Skeletal muscle tissue (tissue), 4 donors: ENCODE data around the gene SHD. TPM values are rescaled to one million over a fixed set of nuclear protein-coding genes. Genes with fewer than 3 reads are reported as not detected.
"Not testable (repeated sequence)": the region's sequence is repeated elsewhere in the genome, so short reads cannot be mapped to it uniquely, and the experiment has no call there.

Source experiments
- H3K27ac ChIP-seq: one replicate; pipeline ENCODE4 v1.7.0; 2013; ENCODE audit warnings: mild to moderate bottlenecking, low read depth, low read length, inconsistent platforms
- H3K27me3 ChIP-seq, 3 donors: one replicate each; pipeline ENCODE4 v1.7.0; 2013; ENCODE audit warnings: low read length in 3 of 3; ENCODE audit not compliant: control insufficient read depth in 3 of 3, insufficient read depth in 3 of 3
- H3K36me3 ChIP-seq, 3 donors: one replicate each; pipeline ENCODE4 v1.7.0; 2013; ENCODE audit warnings: low read length in 3 of 3; ENCODE audit not compliant: control insufficient read depth in 3 of 3, insufficient read depth in 3 of 3
- H3K4me1 ChIP-seq, 3 donors: one replicate each; pipeline ENCODE4 v1.7.0; 2013; ENCODE audit warnings: low read length in 3 of 3, mild to moderate bottlenecking in 3 of 3; ENCODE audit not compliant: control insufficient read depth in 3 of 3, insufficient read depth in 3 of 3
- H3K4me3 ChIP-seq, 3 donors: one replicate each; pipeline ENCODE4 v1.7.0; 2013; ENCODE audit warnings: low read length in 3 of 3
- H3K9ac ChIP-seq, 3 donors: one replicate each; pipeline ENCODE4 v1.7.0; 2013; ENCODE audit warnings: low read length in 3 of 3, mild to moderate bottlenecking in 3 of 3, moderate library complexity in 2 of 3, low read depth in 1 of 3
- H3K9me3 ChIP-seq, 3 donors: one replicate each; pipeline ENCODE4 v1.7.0; 2013; ENCODE audit warnings: low read length in 3 of 3; ENCODE audit not compliant: control insufficient read depth in 3 of 3
- total RNA-seq: library from RNA; depleted of rRNA; stranded (reverse); fragments of >200 nt; gene quantifications from one replicate; pipeline ENCODE4 v1.2.3, GENCODE V29; 2014
- donor health status: Osteomylitis.

SHD gene
- total RNA-seq, 1 donor from 2014 or later = 24.5 TPM

GRCh38 chr19:4266253-4267000 is 12.6 kb upstream of the SHD start:
- Histone ChIP-seq H3K36me3 (peaks cover 33 to 41% (median 36%) of the 10 kb centered on the region in 3 donors), H3K9me3 (no peaks in the 10 kb centered on the region), H3K27ac (no peak overlapping the region), H3K27me3 (no peaks in the 10 kb centered on the region), H3K4me1 (no peaks in the 10 kb centered on the region), H3K9ac (no peak overlapping the region), H3K4me3 (no peak overlapping the region)

DNA sequence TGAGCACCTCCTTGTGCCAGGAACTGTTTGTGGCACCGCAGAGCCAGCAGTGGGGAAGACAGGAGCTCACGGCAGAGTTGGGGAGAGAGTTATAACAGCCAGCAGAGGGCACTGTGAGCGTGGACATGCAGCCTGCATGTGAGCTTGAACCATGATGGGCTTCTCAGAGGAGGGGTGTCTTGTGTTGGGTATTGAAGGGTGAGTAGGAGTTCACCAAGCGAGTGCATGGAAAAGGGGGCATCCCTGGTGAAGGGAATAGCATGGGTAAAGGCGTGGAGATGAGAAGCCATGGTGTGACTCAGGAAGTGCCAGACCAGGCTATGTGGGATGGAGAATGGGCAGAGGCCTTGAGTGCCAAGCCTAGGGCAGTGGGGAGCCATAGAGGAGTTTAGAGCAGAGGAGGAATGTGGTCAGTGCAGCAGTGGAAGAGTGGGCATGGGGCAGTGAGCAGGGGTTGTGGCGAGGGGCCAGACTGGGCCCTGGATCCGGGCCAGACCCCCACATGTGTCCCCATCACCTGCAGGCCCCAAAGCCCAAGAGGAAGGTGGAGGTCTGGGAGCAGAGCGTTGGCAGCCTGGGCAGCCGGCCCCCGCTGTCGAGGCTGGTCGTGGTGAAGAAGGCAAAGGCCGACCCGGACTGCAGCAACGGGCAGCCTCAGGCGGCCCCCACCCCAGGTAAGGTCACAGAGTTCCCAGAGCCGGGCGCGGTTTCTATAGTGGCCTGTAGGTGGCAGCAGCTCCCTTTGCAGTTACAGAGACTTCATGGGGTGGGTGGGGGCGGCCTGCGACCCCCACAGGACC is 11.8 kb upstream of the SHD start:
- no peak overlapping the region for H3K9ac ChIP-seq
- H3K4me1 ChIP-seq = no peaks in the 10 kb centered on the region
- no peaks in the 10 kb centered on the region for H3K27me3 ChIP-seq
- peaks cover 32 to 39% (median 33%) of the 10 kb centered on the region in 3 donors for H3K36me3 ChIP-seq
- H3K9me3 ChIP-seq = no peaks in the 10 kb centered on the region
- no peak overlapping the region for H3K27ac ChIP-seq
- no peak overlapping the region for H3K4me3 ChIP-seq

- no peak overlapping the region for H3K9ac ChIP-seq
- H3K27me3 ChIP-seq = no peaks in the 10 kb centered on the region
- H3K36me3 ChIP-seq = peaks cover 28 to 32% (median 31%) of the 10 kb centered on the region in 3 donors
- H3K4me1 ChIP-seq = no peaks in the 10 kb centered on the region
- H3K27ac ChIP-seq = no peak overlapping the region
- no peaks in the 10 kb centered on the region for H3K9me3 ChIP-seq
- no peak overlapping the region for H3K4me3 ChIP-seq
These were observed 10.9 kb upstream of the SHD start for GRCh38 chr19:4267901-4268815.

GRCh38 chr19:4268816-4269430 is 10.1 kb upstream of the SHD start:
- H3K36me3 ChIP-seq = peaks cover 27 to 29% (median 29%) of the 10 kb centered on the region in 3 donors
- H3K9ac ChIP-seq = no peak overlapping the region
- H3K27ac ChIP-seq = no peak overlapping the region
- no peak overlapping the region for H3K4me3 ChIP-seq
- H3K4me1 ChIP-seq = no peaks in the 10 kb centered on the region
- no peaks in the 10 kb centered on the region for H3K9me3 ChIP-seq
- H3K27me3 ChIP-seq = no peaks in the 10 kb centered on the region

DNA sequence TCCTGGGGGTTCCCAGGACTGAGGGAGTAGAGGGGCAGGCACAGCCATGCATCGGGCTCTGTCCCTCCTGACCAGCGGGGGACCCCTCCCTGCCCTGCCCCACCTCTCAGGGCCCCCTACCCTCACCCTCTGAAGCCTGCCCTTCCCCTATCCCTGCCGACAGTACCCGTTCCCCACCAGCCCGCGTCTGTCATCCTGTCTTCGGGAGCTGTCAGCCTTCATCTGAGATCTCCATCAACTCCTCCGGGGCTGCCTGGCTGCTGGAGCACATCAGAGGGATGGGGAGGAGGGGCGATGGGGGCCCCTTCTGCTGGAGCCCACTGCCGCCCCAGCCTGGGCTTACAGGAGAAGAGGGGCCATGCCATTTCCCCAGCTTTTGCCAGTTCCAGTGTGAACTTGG is 6.2 kb upstream of the SHD start:
- Histone ChIP-seq H3K4me3 (no peak overlapping the region), H3K9ac (no peak overlapping the region), H3K27me3 (peaks cover 2 to 8% (median 3%) of the 10 kb centered on the region in 3 donors), H3K4me1 (no peaks in the 10 kb centered on the region), H3K36me3 (peaks cover 12 to 15% (median 12%) of the 10 kb centered on the region in 3 donors), H3K27ac (no peak overlapping the region), H3K9me3 (no peaks in the 10 kb centered on the region)

GRCh38 chr19:4274321-4274686 is 4.8 kb upstream of the SHD start:
- not testable (repeated sequence) for H3K4me1 ChIP-seq, H3K27ac ChIP-seq, H3K4me3 ChIP-seq, H3K36me3 ChIP-seq, H3K9ac ChIP-seq, H3K9me3 ChIP-seq
- H3K27me3 ChIP-seq = peaks cover 9 to 15% (median 10%) of the 10 kb centered on the region in 3 donors

GRCh38 chr19:4277191-4277696 is 1.8 kb upstream of the SHD start:
- no peak overlapping the region for H3K27ac ChIP-seq
- no peaks in the 10 kb centered on the region for H3K36me3 ChIP-seq
- peaks cover 24 to 35% (median 31%) of the 10 kb centered on the region in 3 donors for H3K27me3 ChIP-seq
- no peak overlapping the region for H3K9ac ChIP-seq
- no peak overlapping the region for H3K4me3 ChIP-seq
- H3K9me3 ChIP-seq = no peaks in the 10 kb centered on the region
- peaks cover 0 to 3% (median 0%) of the 10 kb centered on the region in 3 donors for H3K4me1 ChIP-seq

GRCh38 chr19:4278010-4278409 is 1.1 kb upstream of the SHD start:
- no peak overlapping the region for H3K4me3 ChIP-seq
- peaks cover 0 to 3% (median 0%) of the 10 kb centered on the region in 3 donors for H3K4me1 ChIP-seq
- peaks cover 28 to 39% (median 34%) of the 10 kb centered on the region in 3 donors for H3K27me3 ChIP-seq
- H3K9me3 ChIP-seq = no peaks in the 10 kb centered on the region
- no peak overlapping the region for H3K27ac ChIP-seq
- no peak overlapping the region for H3K9ac ChIP-seq
- H3K36me3 ChIP-seq = no peaks in the 10 kb centered on the region

GRCh38 chr19:4279267-4279529 is 132 bp downstream of the SHD start:
- Histone ChIP-seq H3K27ac (no peak overlapping the region), H3K36me3 (no peaks in the 10 kb centered on the region), H3K9ac (no peak overlapping the region), H3K4me1 (peaks cover 0 to 3% (median 0%) of the 10 kb centered on the region in 3 donors), H3K9me3 (no peaks in the 10 kb centered on the region), H3K27me3 (peaks cover 31 to 41% (median 34%) of the 10 kb centered on the region in 3 donors), H3K4me3 (no peak overlapping the region)
